ENCODE results near the gene TBC1D23.

GRCh38 chr3:100329800-100330489, 69.2 kb downstream of the TBC1D23 start:
- TF ChIP-seq, protein P1, sequence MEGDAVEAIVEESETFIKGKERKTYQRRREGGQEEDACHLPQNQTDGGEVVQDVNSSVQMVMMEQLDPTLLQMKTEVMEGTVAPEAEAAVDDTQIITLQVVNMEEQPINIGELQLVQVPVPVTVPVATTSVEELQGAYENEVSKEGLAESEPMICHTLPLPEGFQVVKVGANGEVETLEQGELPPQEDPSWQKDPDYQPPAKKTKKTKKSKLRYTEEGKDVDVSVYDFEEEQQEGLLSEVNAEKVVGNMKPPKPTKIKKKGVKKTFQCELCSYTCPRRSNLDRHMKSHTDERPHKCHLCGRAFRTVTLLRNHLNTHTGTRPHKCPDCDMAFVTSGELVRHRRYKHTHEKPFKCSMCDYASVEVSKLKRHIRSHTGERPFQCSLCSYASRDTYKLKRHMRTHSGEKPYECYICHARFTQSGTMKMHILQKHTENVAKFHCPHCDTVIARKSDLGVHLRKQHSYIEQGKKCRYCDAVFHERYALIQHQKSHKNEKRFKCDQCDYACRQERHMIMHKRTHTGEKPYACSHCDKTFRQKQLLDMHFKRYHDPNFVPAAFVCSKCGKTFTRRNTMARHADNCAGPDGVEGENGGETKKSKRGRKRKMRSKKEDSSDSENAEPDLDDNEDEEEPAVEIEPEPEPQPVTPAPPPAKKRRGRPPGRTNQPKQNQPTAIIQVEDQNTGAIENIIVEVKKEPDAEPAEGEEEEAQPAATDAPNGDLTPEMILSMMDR (conservative IDR thresholded peaks at IDR 0.05) = no peak
- TF ChIP-seq ZFX (IDR thresholded peaks at IDR 0.05) = no peak

Data from C4-2B (cell line).